Motor neuron (in vitro differentiated cells): Measurements from ENCODE around the gene ST7. TPM values are rescaled to one million over a fixed set of nuclear protein-coding genes. Genes with fewer than 3 reads are reported as not detected.
A peak's percentile ranks its signal among the peaks of the same experiment; 100 is the strongest.
"Not testable (repeated sequence)": the region's sequence is repeated elsewhere in the genome, so short reads cannot be mapped to it uniquely, and the experiment has no call there.

Experiments used
- ATAC-seq, 8 experiments: fragments of 200-7000 bp; cut with Tn5 transposase; replicated peaks in 6 of 8; 2 replicates each; pipeline ENCODE4 v1.8.0; 2021; ENCODE audit warnings: mild to moderate bottlenecking in 8 of 8, moderate library complexity in 8 of 8
- H3K27ac ChIP-seq, 2 donors: fragments of 250-450 bp; sonication (Bioruptor Pico); 2 replicates each; pipeline ENCODE4 v1.9.0; 2021; ENCODE audit warnings: antibody characterized with exemption in 2 of 2, mild to moderate bottlenecking in 2 of 2, moderate library complexity in 1 of 2
- H3K4me1 ChIP-seq, 2 donors: fragments of 250-450 bp; sonication (Bioruptor Pico); replicated peaks in 1 of 2; 2 replicates each; pipeline ENCODE4 v1.6.1; 2021; ENCODE audit warnings: antibody characterized with exemption in 2 of 2, mild to moderate bottlenecking in 2 of 2, moderate library complexity in 1 of 2
- H3K4me3 ChIP-seq, 5 donors: fragments of 250-450 bp; sonication (Bioruptor Pico); 2 replicates each; pipeline ENCODE4 v1.9.0; 2021; ENCODE audit warnings: antibody characterized with exemption in 5 of 5, mild to moderate bottlenecking in 5 of 5, moderate library complexity in 4 of 5
- WGBS, 10 experiments: fragments of 450-650 bp; shearing (Covaris generic); methylation state at CpG; one replicate each; pipeline ENCODE4 v1.0.0; 2022; 5-methylcytosine and 5-hydroxymethylcytosine counted together
- in situ Hi-C, 9 experiments: fragments of 400-800 bp; cut with MboI; loops; one replicate each; pipeline ENCODE4 v1.15.0; 2021; ENCODE audit warnings: low sequenced_read_pairs in 9 of 9, low pct_unique_long_range_greater_than_20kb in 2 of 9; ENCODE audit not compliant: unreplicated experiment in 9 of 9
- total RNA-seq, 8 experiments: library from RNA; unstranded; fragments of 300-600 nt; gene quantifications; 2 replicates each; pipeline versions ENCODE4 v1.2.3 to v1.2.4, GENCODE V29; 2022

Gene ST7
- total RNA-seq, 8 experiments from 2014 or later, result 20.6 to 55.5 (median 42.4) TPM

DNA sequence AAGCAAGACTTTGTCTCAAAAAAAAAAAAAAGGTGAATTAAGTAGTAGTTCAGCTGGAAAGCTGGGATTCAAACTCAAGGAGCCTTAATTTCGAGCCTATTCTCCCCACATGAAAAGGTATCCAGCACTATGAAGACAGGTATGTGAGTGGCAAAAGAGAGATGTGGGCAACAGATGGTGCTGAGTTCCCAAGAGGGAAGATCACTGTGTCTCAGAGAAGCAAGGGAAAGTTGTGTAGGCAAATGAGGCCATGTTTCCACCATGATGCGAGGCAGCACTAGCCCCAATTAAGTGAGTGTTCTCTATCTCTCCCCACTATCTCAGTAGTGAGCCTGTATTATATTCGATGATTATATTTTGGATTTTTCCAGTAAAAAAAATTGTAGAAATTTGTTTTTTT is 19.8 kb upstream of the ST7 start:
- ATAC-seq, result no peak
- H3K27ac ChIP-seq, result no peak overlapping the region
- no peaks in the 10 kb centered on the region for H3K4me1 ChIP-seq
- in situ Hi-C loops, result loop anchor here in 1 of 9 experiments (25.0 kb wide), 1 partner anchor 779 kb away; no protein-coding TSS in a partner anchor
- H3K4me3 ChIP-seq, result no peak overlapping the region
- WGBS, 10 experiments, result 60 to 100% (median 78%) methylated on average over 1 to 3 of the region's 3 CpGs; no CpG with 5 or more reads in 1 of the 10 experiments

DNA sequence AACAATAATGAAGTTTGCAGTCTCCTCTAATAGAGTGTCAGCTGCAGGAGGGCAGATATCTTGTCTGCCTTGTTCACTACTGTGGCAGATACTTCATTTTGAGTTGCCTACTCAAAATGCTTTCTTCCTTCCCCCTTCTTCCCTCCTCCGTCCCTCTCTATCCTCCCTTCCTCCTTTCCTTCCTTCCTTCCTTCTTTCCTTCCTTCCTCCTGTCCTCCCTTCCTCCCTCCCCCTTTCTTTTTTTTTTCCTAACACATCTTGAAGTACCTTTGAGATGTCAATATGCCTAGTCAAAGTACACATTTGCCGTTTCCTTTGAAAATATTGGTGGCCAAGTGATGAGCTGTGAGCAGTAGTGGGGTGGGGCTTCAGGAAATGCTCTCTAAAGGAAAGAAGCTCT is 18.7 kb upstream of the ST7 start:
- H3K4me3 ChIP-seq, result no peak overlapping the region
- H3K27ac ChIP-seq, result no peak overlapping the region
- H3K4me1 ChIP-seq, result no peaks in the 10 kb centered on the region
- no peak for ATAC-seq
- in situ Hi-C loops, result loop anchor here in 1 of 9 experiments (25.0 kb wide), 1 partner anchor 778 kb away; no protein-coding TSS in a partner anchor
- 57 to 100% (median 76%) methylated on average over 1 to 2 of the region's 2 CpGs; no CpG with 5 or more reads in 4 of the 10 experiments for WGBS, 10 experiments

DNA sequence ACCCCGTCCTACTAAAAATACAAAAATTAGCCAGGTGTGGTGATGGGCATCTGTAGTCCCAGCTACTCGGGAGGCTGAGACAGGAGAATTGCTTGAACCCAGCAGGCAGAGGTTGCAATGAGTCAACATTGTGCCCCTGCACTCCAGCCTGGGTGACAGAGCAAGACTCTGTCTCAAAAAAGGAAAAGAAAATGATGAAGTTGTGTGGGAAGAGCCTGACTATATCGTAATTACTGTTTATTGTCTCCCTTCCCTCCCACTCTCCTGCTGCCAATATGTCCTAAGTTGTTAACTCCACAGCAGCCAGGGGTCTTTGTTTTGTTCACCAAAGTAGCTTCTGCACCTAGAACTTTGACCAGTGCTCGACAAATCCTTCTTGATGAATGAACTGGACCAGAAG is 16.5 kb upstream of the ST7 start:
- not testable (repeated sequence) for H3K4me3 ChIP-seq, H3K4me1 ChIP-seq, ATAC-seq, H3K27ac ChIP-seq
- 28 to 88% (median 67%) methylated on average over 1 to 4 of the region's 4 CpGs; no CpG with 5 or more reads in 1 of the 10 experiments for WGBS, 10 experiments
- in situ Hi-C loops, result loop anchor here in 1 of 9 experiments (25.0 kb wide), 1 partner anchor 775 kb away; no protein-coding TSS in a partner anchor

DNA sequence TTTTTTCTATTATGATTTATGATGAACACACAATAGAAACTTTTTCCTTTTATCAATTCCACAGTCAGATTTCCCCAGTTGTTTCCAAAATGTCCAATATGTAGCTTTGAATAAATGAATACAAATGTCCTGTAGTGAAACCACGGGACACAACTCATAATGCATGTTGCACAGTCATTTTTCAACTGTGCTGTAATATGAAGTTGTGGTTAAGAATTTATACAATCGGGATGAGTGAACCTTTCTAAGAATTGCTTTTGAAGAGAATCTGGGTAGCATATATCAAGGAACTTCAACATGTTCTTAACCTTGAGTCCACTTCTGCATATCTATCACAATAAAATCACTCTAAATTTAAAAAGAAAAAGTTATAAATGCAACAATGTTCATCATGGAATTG is 14.6 kb upstream of the ST7 start:
- no peaks in the 10 kb centered on the region for H3K4me1 ChIP-seq
- WGBS, 10 experiments, result 0 to 100% (median 83%) methylated on average over 1 to 2 of the region's 2 CpGs; no CpG with 5 or more reads in 2 of the 10 experiments
- in situ Hi-C loops, result loop anchor here in 1 of 9 experiments (25.0 kb wide), 1 partner anchor 774 kb away; no protein-coding TSS in a partner anchor
- no peak overlapping the region for H3K27ac ChIP-seq
- ATAC-seq, result no peak
- H3K4me3 ChIP-seq, result no peak overlapping the region

- ATAC-seq, result no peak
These were observed 12.5 kb upstream of the ST7 start for GRCh38 chr7:116940689-116941370.

DNA sequence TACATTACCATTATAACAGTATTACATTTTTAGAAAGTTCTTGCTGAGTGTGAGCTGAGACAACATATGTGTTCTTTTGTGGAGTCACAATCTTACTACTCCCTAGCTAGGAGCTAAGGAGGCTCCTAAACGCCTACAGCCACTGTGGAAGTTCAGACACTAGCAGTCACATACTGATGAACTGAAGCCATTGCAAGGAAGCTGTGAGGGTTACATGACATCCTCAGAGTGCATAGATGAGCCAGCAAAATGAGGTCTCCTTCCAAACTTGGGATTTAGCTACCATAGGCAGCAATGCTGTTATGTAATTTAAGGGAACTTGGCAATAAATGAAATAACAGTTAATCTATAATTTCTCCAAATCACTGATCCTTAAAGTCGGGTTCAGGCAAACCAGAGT is 10.8 kb upstream of the ST7 start:
- Histone ChIP-seq H3K4me3 (no peak overlapping the region), H3K27ac (no peak overlapping the region), H3K4me1 (no peaks in the 10 kb centered on the region)
- ATAC-seq, result no peak
- in situ Hi-C loops, result loop anchor here in 1 of 9 experiments (25.0 kb wide), 1 partner anchor 770 kb away; no protein-coding TSS in a partner anchor
- WGBS, 10 experiments, result 11 to 94% (median 76%) methylated on average over 1 to 2 of the region's 2 CpGs; no CpG with 5 or more reads in 2 of the 10 experiments

More at GRCh38 chr7:116940689-116941370, 12.5 kb upstream of the ST7 start:
- 80 to 100% (median 91%) methylated on average over 1 to 7 of the region's 8 CpGs; no CpG with 5 or more reads in 4 of the 10 experiments for WGBS, 10 experiments
- in situ Hi-C loops, result loop anchor here in 1 of 9 experiments (25.0 kb wide), 1 partner anchor 771 kb away; no protein-coding TSS in a partner anchor
- Histone ChIP-seq H3K27ac (no peak overlapping the region), H3K4me3 (no peak overlapping the region), H3K4me1 (no peaks in the 10 kb centered on the region)

- no peak overlapping the region for H3K27ac ChIP-seq
- peaks cover 0 to 5% of the 10 kb centered on the region in 2 donors for H3K4me1 ChIP-seq
- in situ Hi-C loops, result loop anchor here in 1 of 9 experiments (25.0 kb wide), 1 partner anchor 763 kb away; no protein-coding TSS in a partner anchor
- no peak overlapping the region for H3K4me3 ChIP-seq
- ATAC-seq, result peak in 1 of 8 experiments; percentile 3
- 71 to 100% (median 89%) methylated on average over 2 to 3 of the region's 3 CpGs; no CpG with 5 or more reads in 7 of the 10 experiments for WGBS, 10 experiments
These were observed 4.4 kb upstream of the ST7 start for GRCh38 chr7:116948934-116949333.

GRCh38 chr7:116949941-116950801 is 3.1 kb upstream of the ST7 start:
- in situ Hi-C loops, result loop anchor here in 1 of 9 experiments (25.0 kb wide), 1 partner anchor 762 kb away; no protein-coding TSS in a partner anchor
- 86 to 100% (median 94%) methylated on average over 1 to 4 of the region's 9 CpGs; no CpG with 5 or more reads in 5 of the 10 experiments for WGBS, 10 experiments

DNA sequence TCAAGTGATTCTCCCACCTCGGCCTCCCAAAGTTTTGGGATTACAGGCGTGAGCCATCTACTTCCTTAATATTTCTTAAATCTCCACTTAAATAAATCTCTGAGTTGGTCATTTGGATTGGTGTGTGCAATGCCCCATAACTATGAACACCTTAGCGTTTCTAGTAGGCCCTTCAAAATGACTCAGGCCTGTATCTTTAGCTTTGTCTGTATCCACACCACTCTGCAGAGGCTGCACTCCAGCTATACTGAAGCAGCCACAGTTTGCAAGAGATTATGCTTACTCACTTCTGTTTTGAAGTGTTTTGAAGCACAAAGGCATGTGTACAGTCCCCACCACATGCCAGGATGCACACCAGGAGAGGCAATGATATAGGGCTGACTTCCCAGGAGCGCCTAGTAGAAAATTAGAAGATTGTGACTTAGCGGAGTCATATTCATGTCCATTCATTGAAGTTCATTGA is 2.4 kb upstream of the ST7 start:
- in situ Hi-C loops, result no loop called here
- Histone ChIP-seq H3K27ac (no peak overlapping the region), H3K4me3 (no peak overlapping the region), H3K4me1 (peaks cover 0 to 9% of the 10 kb centered on the region in 2 donors)
- ATAC-seq, result no peak
- WGBS, 10 experiments, result 81 to 100% (median 100%) methylated on average over 1 to 4 of the region's 5 CpGs; no CpG with 5 or more reads in 2 of the 10 experiments

More at GRCh38 chr7:116949941-116950801, 3.1 kb upstream of the ST7 start:
- Histone ChIP-seq H3K4me3 (no peak overlapping the region), H3K4me1 (peaks cover 0 to 7% of the 10 kb centered on the region in 2 donors), H3K27ac (no peak overlapping the region)
- ATAC-seq, result no peak

DNA sequence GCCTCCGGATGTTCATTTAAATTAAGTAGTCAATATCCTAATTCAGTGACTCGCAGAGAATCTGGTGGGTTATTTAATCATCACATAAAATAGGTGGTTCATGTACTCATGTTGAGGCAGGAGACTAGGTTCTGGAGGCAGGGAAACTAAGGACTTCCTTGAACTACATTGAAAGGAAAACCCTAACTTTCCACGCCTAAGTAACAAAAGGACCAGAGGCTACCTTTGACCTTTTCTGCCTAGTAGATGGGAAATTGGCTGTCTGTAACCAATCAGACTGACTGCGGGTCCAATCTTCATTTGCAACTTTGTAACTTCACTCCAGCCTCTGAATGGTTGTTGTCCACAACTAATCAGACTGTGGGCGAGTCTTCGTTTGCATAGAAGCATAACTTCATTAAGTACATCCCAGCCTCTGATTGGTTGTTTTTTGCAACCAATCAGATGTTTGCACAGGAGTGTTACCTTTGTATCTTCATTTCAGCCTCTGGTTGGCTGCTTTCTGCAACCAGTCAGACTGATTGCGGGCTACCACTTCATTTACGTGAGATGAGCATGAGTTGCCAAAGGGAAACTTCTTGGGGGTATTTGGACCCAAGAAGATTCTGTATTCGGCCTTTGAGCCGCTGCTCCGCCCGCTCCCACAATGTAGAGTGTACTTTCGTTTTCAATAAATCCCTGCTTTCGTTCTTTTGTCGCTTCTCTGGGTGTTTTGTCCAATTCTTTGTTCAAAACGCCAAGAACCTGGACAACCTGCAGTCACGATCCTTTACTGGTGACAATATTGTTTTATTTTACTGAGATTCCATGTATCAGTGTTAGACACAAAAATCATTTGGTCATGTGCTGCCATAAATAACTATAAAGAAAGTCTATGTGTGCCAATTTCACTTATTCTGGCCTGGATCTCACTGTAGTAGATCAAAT is 1.7 kb upstream of the ST7 start:
- in situ Hi-C loops, result no loop called here
- Histone ChIP-seq H3K4me3 (no peak overlapping the region), H3K4me1 (peaks cover 0 to 9% of the 10 kb centered on the region in 2 donors), H3K27ac (no peak overlapping the region)
- 68 to 99% (median 89%) methylated on average over 5 to 15 of the region's 17 CpGs for WGBS, 10 experiments
- no peak for ATAC-seq

GRCh38 chr7:116952635-116953371 is 498 bp upstream of the ST7 start:
- peak overlapping the region; percentile 73 to 89 (median 78) for H3K4me3 ChIP-seq

More at GRCh38 chr7:116952635-116953371, 498 bp upstream of the ST7 start:
- peak in 6 of 8 experiments; percentile 7 to 50 (median 40) for ATAC-seq
- peak overlapping the region; percentile 78 to 94 for H3K27ac ChIP-seq
- peaks cover 0 to 9% of the 10 kb centered on the region in 2 donors for H3K4me1 ChIP-seq
- in situ Hi-C loops, result no loop called here
- 0 to 29% (median 4%) methylated on average over 1 to 20 of the region's 25 CpGs for WGBS, 10 experiments
